Keratinocyte (primary cell): ENCODE data around the gene SOCS1.

ENCODE experiments used
- CTCF ChIP-seq, 3 experiments: IDR thresholded peaks in 1 of 3; conservative IDR thresholded peaks in 1 of 3; optimal IDR thresholded peaks in 1 of 3; 2 replicates in 2 of 3; 3 replicates in 1 of 3; pipeline versions ENCODE3 to v1.5.1; 2011; ENCODE audit warnings: low read length in 3 of 3, mild to moderate bottlenecking in 3 of 3, moderate library complexity in 2 of 3, control low read depth in 1 of 3, inconsistent platforms in 1 of 3; ENCODE audit not compliant: insufficient read depth in 2 of 3; ENCODE audit errors: extremely low read depth in 1 of 3
- EZH2 ChIP-seq: IDR thresholded peaks from one replicate; pipeline ENCODE4 v1.6.1; 2012; ENCODE audit warnings: inconsistent platforms, mild to moderate bottlenecking, low read length, moderate library complexity

GRCh38 chr16:11218604-11218962 is 37.4 kb downstream of the SOCS1 start:
- TF ChIP-seq EZH2 (no peak), CTCF (optimal IDR thresholded peaks at IDR 0.05 in 1 of 3, IDR thresholded peaks at IDR 0.05 in 1 of 3, conservative IDR thresholded peaks at IDR 0.05 in 1 of 3; ENCODE audit: extremely low read depth in 1 of 3, insufficient read depth in 2 of 3, low read length in 3 of 3) (peak; percentile 17 to 63 (median 56))
